Right lobe of liver (tissue), 6 donors: ENCODE results near the gene ADARB2. TPM values are rescaled to one million over a fixed set of nuclear protein-coding genes. Genes with fewer than 3 reads are reported as not detected.

Experiments
- ATAC-seq, 4 donors: fragments of 200-7000 bp; cut with Tn5 transposase; one replicate each; pipeline ENCODE4 v1.9.1; 2020; ENCODE audit warnings: mild to moderate bottlenecking in 4 of 4, moderate library complexity in 4 of 4
- DNase-seq, 3 donors: peaks; one replicate each; pipeline ENCODE4 v3.0.0-alpha.2; 2020
- H3K27ac ChIP-seq, 3 donors: fragments of 200-600 bp; one replicate each; pipeline ENCODE4 v1.8.0; 2022
- H3K27me3 ChIP-seq, 2 donors: fragments of 200-600 bp; one replicate each; pipeline ENCODE4 v1.8.0; 2022
- H3K36me3 ChIP-seq, 4 donors: fragments of 200-600 bp; sonication (generic) in 1 of 4; one replicate each; pipeline versions ENCODE4 v1.5.1 to v1.8.0; 2017 to 2022; ENCODE audit warnings: control low read depth in 1 of 4
- H3K4me1 ChIP-seq, 4 donors: fragments of 200-600 bp; sonication (generic) in 1 of 4; one replicate each; pipeline versions ENCODE4 v1.5.1 to v1.8.0; 2017 to 2022; ENCODE audit warnings: control low read depth in 1 of 4
- H3K4me3 ChIP-seq, 3 donors: fragments of 200-600 bp; one replicate each; pipeline ENCODE4 v1.8.0; 2022
- H3K9me3 ChIP-seq, 4 donors: fragments of 200-600 bp; sonication (generic) in 1 of 4; one replicate each; pipeline versions ENCODE4 v1.5.1 to v1.8.0; 2017 to 2022; ENCODE audit warnings: control low read depth in 1 of 4
- CTCF ChIP-seq, 4 donors: fragments of 200-600 bp in 3 of 4; fragments of 450-650 bp in 1 of 4; IDR thresholded peaks; one replicate each; pipeline versions ENCODE4 v1.5.1 to v1.8.0; 2016 to 2022; ENCODE audit warnings: antibody characterized with exemption in 4 of 4, mild to moderate bottlenecking in 2 of 4
- POLR2A ChIP-seq: fragments of 450-650 bp; IDR thresholded peaks from one replicate; pipeline ENCODE4 v1.6.1; 2017; ENCODE audit warnings: antibody characterized with exemption, mild to moderate bottlenecking
- whole genome bisulfite sequencing: methylation state at CpG from one replicate; pipeline ENCODE4 v1.1.6; 2018; ENCODE audit warnings: low coverage, low lambda C conversion rate; ENCODE audit not compliant: insufficient coverage; ENCODE audit errors: missing lambda C conversion rate; 5-methylcytosine and 5-hydroxymethylcytosine counted together
- intact Hi-C, 2 donors: fragments of 100-400 bp; cut with DNase I; formaldehyde crosslinking; loops; one replicate each; pipeline versions ENCODE4 v1.11.2 to v1.14.1; 2022
- total RNA-seq, 6 experiments: library from RNA; depleted of rRNA in 2 of 6; stranded (reverse); fragments of >200 nt in 2 of 6; fragmentation: NEBNext Ultra II Directional in 3 of 6; extraction: Animal tissue kit (Norgen Biotek cat#: 25700) in 3 of 6; gene quantifications; one replicate each; pipeline versions ENCODE4 v1.1.0 to v1.2.4, GENCODE V29; 2016 to 2023
- donor health status: DM: no; HTN: yes; CAD: no.
- donor health status: DM: no; HTN: no; CAD: no.
- donor health status: DM: no; HTN: no; CAD: no.
- donor health status: DM: no; HTN: yes; CAD: no.
- donor health status: DM: no; HTN: yes; CAD: no.

Gene ADARB2
- total RNA-seq, 6 experiments from 2014 or later = 0.07 to 0.68 (median 0.42) TPM

GRCh38 chr10:1515780-1516491, 221.4 kb downstream of the ADARB2 start:
- Histone ChIP-seq H3K27ac (no peak overlapping the region), H3K27me3 (no peaks in the 10 kb centered on the region), H3K4me3 (no peak overlapping the region), H3K4me1 (no peaks in the 10 kb centered on the region), H3K36me3 (no peaks in the 10 kb centered on the region), H3K9me3 (no peaks in the 10 kb centered on the region)
- no peak for DNase-seq
- 58% methylated on average over 3 of the region's 18 CpGs for WGBS
- intact Hi-C loops = no loop called here
- ATAC-seq = no peak
- no peak for TF ChIP-seq CTCF (IDR thresholded peaks at IDR 0.05)
- no peak for TF ChIP-seq POLR2A

GRCh38 chr10:1515121-1515779, 222.1 kb downstream of the ADARB2 start:
- Histone ChIP-seq H3K27ac (no peak overlapping the region), H3K4me1 (no peaks in the 10 kb centered on the region), H3K36me3 (no peaks in the 10 kb centered on the region), H3K9me3 (no peaks in the 10 kb centered on the region), H3K4me3 (no peak overlapping the region), H3K27me3 (no peaks in the 10 kb centered on the region)
- intact Hi-C loops = no loop called here
- ATAC-seq (peak in 1 of 4 donors; percentile 21), DNase-seq (no peak)
- WGBS = 68% methylated on average over 9 of the region's 14 CpGs
- no peak for TF ChIP-seq CTCF (IDR thresholded peaks at IDR 0.05)
- TF ChIP-seq POLR2A = no peak

GRCh38 chr10:1514681-1515080, 222.6 kb downstream of the ADARB2 start:
- intact Hi-C loops = no loop called here
- Histone ChIP-seq H3K4me3 (no peak overlapping the region), H3K27ac (no peak overlapping the region), H3K27me3 (no peaks in the 10 kb centered on the region), H3K4me1 (no peaks in the 10 kb centered on the region), H3K9me3 (no peaks in the 10 kb centered on the region), H3K36me3 (no peaks in the 10 kb centered on the region)
- ATAC-seq = no peak
- 42% methylated on average over 7 of the region's 8 CpGs for WGBS
- DNase-seq = no peak
- TF ChIP-seq CTCF (IDR thresholded peaks at IDR 0.05) (no peak), POLR2A (no peak)

GRCh38 chr10:1513221-1513620, 224.1 kb downstream of the ADARB2 start:
- H3K4me1 ChIP-seq = no peaks in the 10 kb centered on the region
- H3K27ac ChIP-seq = no peak overlapping the region
- H3K27me3 ChIP-seq = no peaks in the 10 kb centered on the region
- TF ChIP-seq CTCF (IDR thresholded peaks at IDR 0.05) (no peak), POLR2A (no peak)
- WGBS = 66% methylated on average over 6 of the region's 14 CpGs
- no peaks in the 10 kb centered on the region for H3K9me3 ChIP-seq
- no peaks in the 10 kb centered on the region for H3K36me3 ChIP-seq
- ATAC-seq (no peak), DNase-seq (no peak)
- no peak overlapping the region for H3K4me3 ChIP-seq
- intact Hi-C loops = no loop called here
